Pulmonary artery endothelial cell (primary cell): ENCODE data around the gene MORN5. TPM values are rescaled to one million over a fixed set of nuclear protein-coding genes. Genes with fewer than 3 reads are reported as not detected.

Experiments used
- DNase-seq: peaks from one replicate; pipeline ENCODE4 v3.0.0-alpha.2; 2011; ENCODE audit warnings: low read depth, low spot score
- total RNA-seq: library from RNA; depleted of rRNA; stranded (reverse); fragments of >200 nt; gene quantifications from 2 replicates; pipeline ENCODE4 v1.2.3, GENCODE V29; 2014

The MORN5 gene
- total RNA-seq, 1 donor from 2014 or later, result not detected

GRCh38 chr9:122190597-122191381 lies 31.1 kb downstream of the MORN5 start:
- DNase-seq, result no peak

DNA sequence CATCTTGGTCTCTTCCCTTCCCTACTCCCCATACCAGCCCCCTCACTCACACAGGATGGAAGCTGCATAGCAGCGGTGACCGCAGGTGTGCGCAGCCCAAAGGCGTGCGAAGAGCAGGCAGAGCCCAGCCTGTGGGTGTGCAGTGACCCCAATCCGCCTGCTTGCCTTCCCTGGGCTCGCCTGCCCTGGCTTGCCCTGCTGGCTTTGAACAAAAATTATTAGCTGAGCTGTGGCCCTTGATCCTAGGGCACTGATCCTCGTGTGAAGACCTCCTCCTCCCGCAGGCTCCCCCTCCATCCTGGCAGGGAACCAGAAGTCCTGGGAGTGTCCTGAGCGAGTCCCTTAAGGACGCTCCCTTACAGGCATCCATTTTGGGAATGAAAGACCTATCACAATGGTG lies 31.9 kb downstream of the MORN5 start:
- no peak for DNase-seq

DNA sequence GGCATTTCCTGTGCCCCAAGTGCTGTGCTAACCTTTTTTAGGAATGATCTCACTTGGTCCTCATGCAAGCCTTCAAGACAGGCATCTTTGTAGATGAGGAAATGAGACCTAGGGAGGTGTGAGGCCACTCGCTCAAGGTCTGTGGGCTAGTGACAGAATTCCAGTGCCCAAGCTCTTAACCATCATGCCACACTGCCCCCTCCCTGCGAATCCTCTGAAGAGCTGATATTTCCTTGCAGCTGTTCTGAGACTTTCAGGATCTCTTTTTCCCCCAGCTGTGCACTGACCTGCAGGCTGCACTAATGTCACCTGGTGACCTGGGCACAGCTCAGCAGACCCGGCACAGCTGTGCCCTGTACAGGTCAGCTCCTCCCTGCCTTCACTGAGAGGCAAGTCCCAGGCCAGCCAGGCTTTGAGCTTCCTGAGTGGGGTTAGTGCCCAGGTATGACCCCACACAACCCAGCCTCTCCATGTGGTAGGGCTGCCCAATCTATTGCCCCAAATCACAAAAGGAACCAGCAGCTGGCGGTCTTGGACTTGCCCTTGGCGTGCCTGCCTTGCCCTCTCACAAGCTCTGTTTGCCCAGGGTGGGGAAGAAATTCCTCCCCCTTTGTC lies 32.7 kb downstream of the MORN5 start:
- DNase-seq, result no peak

GRCh38 chr9:122192914-122193525 lies 33.3 kb downstream of the MORN5 start:
- no peak for DNase-seq

DNA sequence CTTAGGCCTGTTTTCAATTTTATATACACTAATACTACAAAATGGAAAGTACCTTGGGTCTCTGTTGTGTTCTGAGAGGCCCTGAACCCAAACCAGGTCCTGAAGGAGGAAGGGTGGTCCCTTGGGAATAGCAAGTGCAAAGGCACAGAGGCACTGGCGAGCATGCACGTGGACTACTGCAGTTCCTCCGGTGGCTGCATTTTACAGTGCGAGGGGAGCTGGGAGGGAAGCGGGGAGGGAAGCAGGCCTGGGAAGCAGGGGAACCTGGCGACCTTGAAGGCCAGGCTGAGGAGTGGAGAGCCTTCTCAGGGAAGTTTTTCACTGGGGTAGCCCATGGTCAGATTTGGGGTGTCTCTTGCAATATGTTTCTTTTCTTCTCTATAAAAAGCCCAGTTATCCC lies 33.9 kb downstream of the MORN5 start:
- DNase-seq, result no peak

GRCh38 chr9:122195875-122196274 lies 36.2 kb downstream of the MORN5 start:
- DNase-seq, result no peak

DNA sequence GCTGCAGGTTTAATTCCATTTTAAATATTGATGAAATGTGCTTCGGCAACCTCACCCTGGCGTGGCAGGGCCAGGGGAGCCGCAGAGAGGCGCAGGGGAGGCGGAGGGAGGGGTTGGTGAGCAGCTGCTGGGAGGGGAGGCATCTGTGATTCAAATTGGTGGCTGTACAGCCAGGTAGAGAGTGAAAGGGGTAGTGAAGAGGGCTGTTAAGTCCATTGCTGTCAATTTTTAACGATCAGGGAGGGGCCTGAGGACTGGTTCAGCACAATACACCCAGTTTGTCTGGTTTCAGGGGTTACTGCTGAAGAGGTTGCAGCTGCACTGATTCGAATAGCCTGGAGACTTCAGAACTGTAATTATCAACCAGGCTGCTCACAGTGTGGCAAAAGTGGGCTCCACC lies 37.7 kb downstream of the MORN5 start:
- DNase-seq, result no peak

DNA sequence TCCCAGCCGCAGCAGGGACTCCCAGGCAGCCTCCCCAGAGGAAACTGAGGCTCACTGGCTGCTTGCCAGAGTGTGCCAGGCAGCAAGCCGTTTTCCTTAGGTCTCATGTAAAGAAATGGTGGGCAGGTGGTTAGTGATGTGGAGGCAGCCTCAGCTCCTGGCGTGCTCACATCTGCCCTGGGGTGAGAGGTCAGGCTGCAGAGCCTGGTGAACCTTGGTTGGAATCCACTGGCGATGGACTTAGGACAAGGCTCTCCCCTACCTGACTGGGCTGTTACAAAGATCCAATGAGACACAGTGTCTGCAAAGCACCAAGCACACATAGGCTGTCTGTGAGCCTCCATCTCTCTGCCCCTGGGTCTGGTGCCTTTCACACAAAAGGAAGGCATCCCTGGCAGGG lies 38.2 kb downstream of the MORN5 start:
- DNase-seq, result no peak

DNA sequence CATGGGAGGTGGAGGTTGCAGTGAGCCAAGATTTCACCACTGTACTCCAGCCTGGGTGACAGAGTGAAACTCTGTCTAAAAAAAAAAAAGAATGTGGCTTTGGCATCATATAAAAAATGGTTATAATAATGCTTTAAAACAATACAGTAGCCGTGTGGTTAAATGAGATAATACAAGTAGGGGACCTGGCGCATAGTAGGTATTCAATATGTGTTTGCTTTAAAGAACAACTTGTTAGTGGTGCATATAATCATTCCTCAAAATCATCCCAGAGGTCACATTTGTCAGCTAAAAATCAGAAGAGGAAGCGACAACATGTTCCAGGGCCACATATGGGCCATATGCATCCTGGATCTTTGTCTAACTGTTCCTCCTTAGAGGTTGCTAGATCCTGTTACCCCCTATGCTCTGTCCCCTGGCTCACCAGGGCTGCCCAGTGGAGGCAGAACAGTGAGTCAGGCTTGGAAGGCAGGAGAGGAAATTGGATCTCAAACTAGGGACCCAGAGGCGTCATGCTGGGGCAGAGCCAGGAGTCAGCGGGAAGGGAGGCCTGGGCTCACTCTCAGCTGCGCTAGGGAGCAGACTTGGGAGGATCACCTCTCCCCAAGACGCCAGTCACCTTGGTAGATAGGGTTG lies 41.4 kb downstream of the MORN5 start:
- DNase-seq, result no peak

GRCh38 chr9:122201641-122202040 lies 41.9 kb downstream of the MORN5 start:
- DNase-seq, result no peak

DNA sequence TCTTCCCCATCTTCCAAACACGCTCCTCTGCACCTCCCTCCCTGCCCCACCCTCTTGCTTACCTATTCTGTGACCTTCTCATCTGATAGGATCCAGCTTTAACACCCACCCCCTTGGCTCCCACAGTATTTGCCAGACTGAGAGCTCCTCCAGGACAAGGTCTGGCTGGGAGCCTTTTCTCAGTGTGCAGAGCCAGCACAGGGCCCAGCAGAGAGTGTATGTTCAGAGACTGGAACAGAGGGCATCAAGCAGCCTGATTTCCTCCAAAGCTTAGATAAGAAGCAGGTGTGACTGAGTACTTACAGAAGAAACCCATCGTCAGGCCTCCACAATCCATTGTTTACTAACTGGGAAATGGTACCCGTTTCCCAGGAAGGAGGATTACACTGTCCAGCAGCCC lies 42.4 kb downstream of the MORN5 start:
- DNase-seq, result no peak

DNA sequence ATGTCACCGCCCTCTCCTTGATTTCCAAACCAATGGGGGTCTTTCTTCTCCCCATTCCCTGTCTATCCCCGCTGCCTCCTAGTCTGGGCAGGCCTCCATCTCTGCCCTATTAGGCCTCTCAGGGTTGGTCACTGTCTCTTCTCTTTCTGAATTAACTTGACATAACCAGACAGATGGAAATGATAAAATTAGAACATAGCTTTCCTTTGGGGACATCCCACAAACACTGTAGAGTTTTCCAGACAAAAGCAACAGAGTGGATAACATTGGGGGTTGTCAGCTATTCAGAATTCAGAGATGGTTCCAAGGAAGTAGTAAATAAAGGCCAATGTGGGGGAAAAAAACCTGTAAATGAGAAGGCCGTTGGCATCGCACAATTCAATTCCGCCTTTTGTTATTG lies 44.3 kb downstream of the MORN5 start:
- DNase-seq, result no peak

- no peak for DNase-seq
Observed at GRCh38 chr9:122204491-122204890, 44.8 kb downstream of the MORN5 start.

DNA sequence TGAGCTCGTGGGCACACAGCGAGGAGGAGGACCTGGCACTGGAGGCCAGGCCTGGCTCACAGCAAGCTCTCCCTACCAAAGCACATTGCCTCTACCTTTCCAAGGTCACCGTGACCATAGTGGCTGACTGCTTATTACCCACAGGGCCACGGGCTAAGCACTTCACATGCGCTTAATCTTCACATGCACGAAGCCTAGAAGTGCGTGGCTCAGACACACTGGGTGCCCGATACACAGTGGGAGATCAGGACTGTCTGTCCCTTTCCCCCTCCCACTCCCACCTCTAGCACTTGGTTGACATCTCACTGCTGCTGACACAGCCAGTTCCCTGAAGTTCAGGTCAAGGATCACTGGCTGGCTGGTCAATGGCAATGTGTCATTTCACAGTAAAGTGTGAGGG lies 45.5 kb downstream of the MORN5 start:
- no peak for DNase-seq

- DNase-seq, result no peak
Observed at GRCh38 chr9:122206118-122207046, 46.7 kb downstream of the MORN5 start.

- no peak for DNase-seq
Observed at GRCh38 chr9:122207096-122207495, 47.4 kb downstream of the MORN5 start.

DNA sequence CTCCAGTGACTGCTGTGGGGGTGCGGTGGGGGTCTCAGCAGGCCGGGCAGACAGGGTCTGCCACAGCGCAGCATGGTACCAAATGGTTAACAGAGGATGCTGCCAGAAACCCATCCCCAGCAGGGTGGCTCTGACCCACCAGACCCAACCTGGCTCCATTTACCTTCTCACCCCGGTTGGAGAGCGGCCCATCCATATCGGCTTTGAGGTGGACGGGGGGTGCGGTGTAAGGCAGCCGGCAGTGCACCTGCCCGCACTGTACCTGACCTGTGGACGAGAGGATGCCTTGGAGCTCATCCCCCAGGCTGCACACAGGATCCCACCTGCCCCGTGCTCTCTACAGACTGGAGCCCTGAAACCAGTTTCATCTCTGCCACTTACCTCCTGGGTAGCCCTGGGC lies 49.7 kb downstream of the MORN5 start:
- DNase-seq, result no peak

DNA sequence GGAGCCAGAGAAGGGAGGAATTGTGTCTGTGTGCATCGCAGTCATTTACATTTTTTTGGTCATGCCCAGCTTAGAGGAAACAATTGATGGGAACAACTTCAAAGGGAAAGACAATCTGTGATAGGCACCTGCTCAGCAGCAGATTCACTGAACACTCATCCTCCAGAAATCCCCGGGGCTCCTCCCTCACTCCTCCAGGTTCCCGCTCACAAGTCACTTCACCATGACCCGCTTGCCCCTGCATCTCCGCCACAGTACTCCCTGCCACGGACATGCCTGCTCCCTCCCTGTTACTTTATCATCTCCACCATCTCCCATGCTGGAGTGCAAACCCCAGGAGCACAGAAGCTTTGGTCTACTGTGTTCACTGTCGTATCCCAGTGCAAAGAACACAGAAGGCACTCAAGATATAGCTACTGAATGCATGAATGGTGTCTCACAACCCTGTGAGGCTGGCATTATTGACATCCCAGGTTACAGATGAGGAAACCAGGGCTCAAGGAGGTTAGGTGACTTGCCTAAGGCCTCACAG lies 52.8 kb downstream of the MORN5 start:
- DNase-seq, result no peak

- DNase-seq, result no peak
Observed at GRCh38 chr9:122213102-122213588, 53.4 kb downstream of the MORN5 start.

DNA sequence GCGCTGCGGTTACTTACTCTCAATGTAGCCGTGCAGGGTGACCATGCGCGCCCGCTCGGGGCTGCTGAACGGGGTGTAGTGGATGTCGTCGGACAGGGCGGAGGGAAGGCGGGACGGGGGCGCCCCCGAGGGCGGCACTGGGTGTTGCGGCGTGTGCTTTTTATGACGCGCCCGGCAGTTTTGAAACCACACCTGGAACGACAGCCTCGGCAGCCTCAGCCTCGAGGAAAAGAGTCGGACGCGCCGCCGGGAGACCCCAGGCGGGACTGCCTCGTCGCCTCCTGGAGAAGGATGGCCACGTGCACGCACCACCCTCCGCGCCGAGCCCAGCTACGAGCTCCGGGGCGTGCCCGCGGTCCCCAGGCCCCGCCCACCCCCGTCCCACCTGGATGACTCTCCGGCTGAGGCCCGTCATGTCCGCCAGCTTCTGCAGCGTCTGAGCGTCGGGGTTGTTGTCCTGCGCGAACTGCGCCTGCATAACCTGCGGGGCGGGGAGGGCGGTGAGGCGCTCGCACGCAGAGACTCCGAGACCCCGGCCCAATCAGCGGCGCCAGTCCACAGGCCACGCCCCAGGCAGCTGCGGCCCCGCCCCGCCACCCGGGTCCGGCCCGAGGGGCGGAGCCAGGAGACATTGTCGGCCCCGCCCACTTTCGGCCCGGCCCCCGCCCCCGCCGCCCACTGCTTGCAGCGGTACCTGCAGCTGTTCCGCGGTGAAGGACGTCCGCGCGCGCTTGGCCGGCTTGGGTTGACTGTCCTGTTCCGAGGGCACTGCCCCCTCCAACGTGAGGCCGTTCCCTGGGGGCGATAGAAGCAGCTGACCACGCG lies 54.1 kb downstream of the MORN5 start:
- no peak for DNase-seq
